Fibroblast of lung (primary cell): ENCODE results near the gene DOC2B. TPM values are rescaled to one million over a fixed set of nuclear protein-coding genes. Genes with fewer than 3 reads are reported as not detected.

Experiments used
- DNase-seq, 2 donors: peaks; one replicate each; pipeline versions ENCODE4 v3.0.0 to v3.0.0-alpha.2; 2010; ENCODE audit warnings: low read depth in 2 of 2
- H2AFZ ChIP-seq: 2 replicates; pipeline ENCODE4 v1.5.1; 2012; ENCODE audit warnings: low read length, control low read depth, inconsistent platforms
- H3K27ac ChIP-seq: 2 replicates; pipeline ENCODE4 v1.5.1; 2011; ENCODE audit warnings: low read length, control low read depth; ENCODE audit not compliant: insufficient read depth
- H3K27me3 ChIP-seq: 2 replicates; pipeline ENCODE4 v1.5.1; 2011; ENCODE audit warnings: mild to moderate bottlenecking, low read length; ENCODE audit not compliant: control insufficient read depth, insufficient read depth
- H3K36me3 ChIP-seq: 2 replicates; pipeline ENCODE4 v1.5.1; 2011; ENCODE audit warnings: low read length; ENCODE audit not compliant: control insufficient read depth, insufficient read depth
- H3K4me1 ChIP-seq: 2 replicates; pipeline ENCODE4 v1.5.1; 2011; ENCODE audit warnings: low read length; ENCODE audit not compliant: control insufficient read depth, insufficient read depth; ENCODE audit errors: extremely low read depth
- H3K4me2 ChIP-seq: 2 replicates; pipeline ENCODE4 v1.5.1; 2011; ENCODE audit warnings: low read length, control low read depth; ENCODE audit not compliant: insufficient read depth; ENCODE audit errors: extremely low read depth
- H3K4me3 ChIP-seq, 4 experiments: fragments of 200-600 bp in 1 of 4; sonication (generic) in 1 of 4; replicated peaks in 1 of 4; 2 replicates each; pipeline ENCODE4 v1.5.1; 2011 to 2016; ENCODE audit warnings: low read length in 4 of 4, low read depth in 3 of 4, mild to moderate bottlenecking in 3 of 4, control low read depth in 2 of 4, inconsistent platforms in 1 of 4, mixed read lengths in 1 of 4; ENCODE audit not compliant: insufficient read depth in 1 of 4; ENCODE audit errors: control extremely low read depth in 1 of 4
- H3K79me2 ChIP-seq: 2 replicates; pipeline ENCODE4 v1.5.1; 2012; ENCODE audit warnings: mild to moderate bottlenecking, low read length, inconsistent platforms; ENCODE audit not compliant: control insufficient read depth, insufficient read depth
- H3K9ac ChIP-seq: 2 replicates; pipeline ENCODE4 v1.5.1; 2011; ENCODE audit warnings: mild to moderate bottlenecking, low read length, control low read depth; ENCODE audit not compliant: insufficient read depth
- H3K9me3 ChIP-seq: 2 replicates; pipeline ENCODE4 v1.5.1; 2012; ENCODE audit warnings: low read depth, low read length; ENCODE audit not compliant: control insufficient read depth, insufficient read depth
- H4K20me1 ChIP-seq: 2 replicates; pipeline ENCODE4 v1.5.1; 2011; ENCODE audit warnings: low read length; ENCODE audit not compliant: control insufficient read depth, insufficient read depth; ENCODE audit errors: extremely low read depth
- CTCF ChIP-seq, 2 donors: IDR thresholded peaks in 1 of 2; conservative IDR thresholded peaks in 1 of 2; 1 replicate in 1 of 2; 2 replicates in 1 of 2; pipeline ENCODE4 v1.5.1; 2011 to 2012; ENCODE audit warnings: low read length in 2 of 2, control low read depth in 1 of 2, inconsistent platforms in 1 of 2, low read depth in 1 of 2, mild to moderate bottlenecking in 1 of 2
- EZH2 ChIP-seq: IDR thresholded peaks from 2 replicates; pipeline ENCODE4 v1.5.1; 2012; ENCODE audit warnings: low read length, control low read depth, mild to moderate bottlenecking; ENCODE audit errors: missing control alignments
- polyA plus RNA-seq, 2 donors: library from polyadenylated mRNA; depleted of rRNA in 1 of 2; stranded (reverse) in 1 of 2; unstranded in 1 of 2; fragments of >200 nt; gene quantifications; 2 replicates each; pipeline ENCODE4 v1.2.1, GENCODE V29; 2011 to 2012; ENCODE audit warnings: missing spikeins in 1 of 2
- total RNA-seq: library from RNA; depleted of rRNA; stranded (reverse); fragments of >200 nt; gene quantifications from 2 replicates; pipeline ENCODE4 v1.2.1, GENCODE V29; 2014

The DOC2B gene
- total and polyA plus RNA-seq, 2 donors (not counting 1 experiment from before 2014, with no cell fraction given), result not detected

GRCh38 chr17:148757-149156, 32.7 kb downstream of the DOC2B start:
- Histone ChIP-seq H3K36me3 (no peaks in the 10 kb centered on the region), H3K79me2 (no peaks in the 10 kb centered on the region), H3K27me3 (no peaks in the 10 kb centered on the region), H3K9ac (no peak overlapping the region), H4K20me1 (no peaks in the 10 kb centered on the region), H3K9me3 (no peaks in the 10 kb centered on the region), H3K4me1 (no peaks in the 10 kb centered on the region), H2AFZ (no peak overlapping the region), H3K27ac (no peak overlapping the region), H3K4me2 (no peak overlapping the region), H3K4me3 (no peak overlapping the region)
- TF ChIP-seq EZH2 (no peak), CTCF (conservative IDR thresholded peaks at IDR 0.05 in 1 of 2, IDR thresholded peaks at IDR 0.05 in 1 of 2; ENCODE audit: low read depth in 1 of 2, low read length in 2 of 2) (no peak)
- DNase-seq, result no peak

DNA sequence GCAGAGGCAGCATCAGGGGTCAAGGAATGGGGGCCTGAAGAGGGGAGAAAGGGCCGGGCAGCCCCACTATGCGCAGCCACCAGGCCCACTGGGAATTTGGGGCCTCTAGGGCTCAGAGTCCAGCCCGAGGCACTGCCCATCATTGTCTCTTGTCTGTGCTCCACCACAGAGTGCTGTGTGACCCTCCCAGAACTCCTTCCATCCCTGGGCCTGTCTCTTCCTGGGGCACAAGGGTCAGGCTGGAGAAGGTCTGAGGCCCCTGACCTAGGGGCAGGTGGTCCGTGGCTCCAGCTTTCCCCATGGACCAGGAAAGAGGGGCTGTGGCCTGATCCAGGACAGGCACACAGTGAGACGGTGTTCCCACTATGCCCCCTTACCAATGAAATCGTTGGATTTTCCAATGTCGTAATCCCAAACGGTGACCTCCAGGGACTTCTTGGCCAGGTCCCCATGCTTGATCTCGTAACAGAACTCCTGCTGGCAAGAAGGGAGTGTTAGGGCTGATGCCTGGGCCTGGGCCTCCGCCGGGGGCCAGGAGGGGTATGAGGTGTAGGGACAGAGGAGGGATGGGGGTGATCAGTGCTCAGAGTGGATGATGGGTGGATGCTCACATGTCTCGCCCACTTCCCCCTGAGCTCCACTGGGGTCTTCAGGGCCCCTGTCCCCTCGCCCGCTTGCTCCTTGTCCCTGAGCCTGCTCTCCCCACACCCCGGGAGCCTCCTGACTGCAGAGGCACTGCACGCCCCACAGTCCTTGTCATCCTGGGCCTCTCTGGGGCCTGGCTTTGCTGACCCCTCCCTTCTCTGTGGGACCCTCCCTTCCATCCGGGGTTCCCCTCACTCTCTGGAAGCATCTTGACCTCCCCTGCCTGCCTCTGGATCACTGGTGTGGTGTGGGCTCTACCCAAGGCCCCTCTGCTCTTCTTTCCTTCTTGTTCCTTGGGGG, 33.4 kb downstream of the DOC2B start:
- Histone ChIP-seq H4K20me1 (no peaks in the 10 kb centered on the region), H3K36me3 (no peaks in the 10 kb centered on the region), H3K4me1 (no peaks in the 10 kb centered on the region), H3K4me3 (no peak overlapping the region), H3K4me2 (no peak overlapping the region), H3K79me2 (no peaks in the 10 kb centered on the region), H3K9ac (no peak overlapping the region), H3K27ac (no peak overlapping the region), H2AFZ (no peak overlapping the region), H3K27me3 (no peaks in the 10 kb centered on the region), H3K9me3 (no peaks in the 10 kb centered on the region)
- DNase-seq, result no peak
- TF ChIP-seq EZH2 (no peak), CTCF (conservative IDR thresholded peaks at IDR 0.05 in 1 of 2, IDR thresholded peaks at IDR 0.05 in 1 of 2; ENCODE audit: low read depth in 1 of 2, low read length in 2 of 2) (no peak)

- no peaks in the 10 kb centered on the region for H3K79me2 ChIP-seq
- DNase-seq, result no peak
- no peaks in the 10 kb centered on the region for H3K27me3 ChIP-seq
- H2AFZ ChIP-seq, result no peak overlapping the region
- H3K4me2 ChIP-seq, result no peak overlapping the region
- no peaks in the 10 kb centered on the region for H4K20me1 ChIP-seq
- H3K4me3 ChIP-seq, result no peak overlapping the region
- no peak for TF ChIP-seq CTCF (conservative IDR thresholded peaks at IDR 0.05 in 1 of 2, IDR thresholded peaks at IDR 0.05 in 1 of 2; ENCODE audit: low read depth in 1 of 2, low read length in 2 of 2)
- TF ChIP-seq EZH2, result no peak
- H3K9me3 ChIP-seq, result no peaks in the 10 kb centered on the region
- H3K9ac ChIP-seq, result no peak overlapping the region
- no peaks in the 10 kb centered on the region for H3K4me1 ChIP-seq
- H3K36me3 ChIP-seq, result no peaks in the 10 kb centered on the region
- no peak overlapping the region for H3K27ac ChIP-seq
These were observed 34.3 kb downstream of the DOC2B start for GRCh38 chr17:146983-147761.
